Right kidney (tissue), 9 donors: ENCODE measurements around the gene FAM222B.
"Not testable (repeated sequence)": the region's sequence is repeated elsewhere in the genome, so short reads cannot be mapped to it uniquely, and the experiment has no call there.

Experiments used
- DNase-seq: peaks from one replicate; pipeline ENCODE4 v3.0.0-alpha.2; 2016
- long read RNA-seq, 8 donors: transcript quantifications; one replicate each; lab custom pipeline, GENCODE V29; 2026

The FAM222B gene, protein sequence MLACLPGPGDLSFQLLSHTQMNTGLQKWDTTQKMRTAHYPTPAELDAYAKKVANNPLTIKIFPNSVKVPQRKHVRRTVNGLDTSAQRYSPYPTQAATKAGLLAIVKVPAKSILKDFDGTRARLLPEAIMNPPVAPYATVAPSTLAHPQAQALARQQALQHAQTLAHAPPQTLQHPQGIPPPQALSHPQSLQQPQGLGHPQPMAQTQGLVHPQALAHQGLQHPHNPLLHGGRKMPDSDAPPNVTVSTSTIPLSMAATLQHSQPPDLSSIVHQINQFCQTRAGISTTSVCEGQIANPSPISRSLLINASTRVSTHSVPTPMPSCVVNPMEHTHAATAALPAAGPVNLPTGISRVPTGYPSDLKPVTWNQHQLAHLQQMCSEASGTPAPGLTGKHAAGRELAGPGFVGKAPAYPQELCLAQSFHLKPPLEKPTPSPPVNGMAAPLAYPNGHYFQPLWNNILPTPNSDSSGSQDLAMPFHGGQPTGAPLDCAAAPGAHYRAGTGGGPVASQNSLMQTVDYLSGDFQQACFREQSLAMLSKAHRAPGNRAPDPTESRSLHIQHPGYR
- long read RNA-seq, donor 1, full-length matches to known transcripts, result 7 of 54 reads
- long read RNA-seq, donor 1, partial matches to known transcripts, result 25 of 54 reads
- long read RNA-seq, donor 1, other reads (novel, unspliced or antisense), result 22 of 54 reads
- long read RNA-seq, donor 2, full-length matches to known transcripts, result 7 of 7 reads
- long read RNA-seq, donor 2, partial matches to known transcripts, result 0 of 7 reads
- long read RNA-seq, donor 2, other reads (novel, unspliced or antisense), result 0 of 7 reads
- long read RNA-seq, donor 3, partial matches to known transcripts, result 0 of 5 reads
- long read RNA-seq, donor 3, other reads (novel, unspliced or antisense), result 0 of 5 reads
- long read RNA-seq, donor 4, partial matches to known transcripts, result 17 of 39 reads
- long read RNA-seq, donor 4, other reads (novel, unspliced or antisense), result 12 of 39 reads
- long read RNA-seq, donor 5, full-length matches to known transcripts, result 9 of 9 reads
- long read RNA-seq, donor 5, partial matches to known transcripts, result 0 of 9 reads
- long read RNA-seq, donor 5, other reads (novel, unspliced or antisense), result 0 of 9 reads
- long read RNA-seq, donor 6, full-length matches to known transcripts, result 6 of 6 reads
- long read RNA-seq, donor 6, partial matches to known transcripts, result 0 of 6 reads
- long read RNA-seq, donor 6, other reads (novel, unspliced or antisense), result 0 of 6 reads
- long read RNA-seq, donor 7, result 0 reads
- long read RNA-seq, donor 8, partial matches to known transcripts, result 0 of 6 reads
- long read RNA-seq, donor 8, other reads (novel, unspliced or antisense), result 0 of 6 reads

- peak; percentile 85 for DNase-seq
Observed at GRCh38 chr17:28842282-28843012, at the start of gene FAM222B. Gene FAM222B (minus strand): TSS chr17:28842790. CDS start chr17:28766667, 76,123 bp downstream.

GRCh38 chr17:28892024-28892423 is 49.4 kb upstream of the FAM222B start:
- DNase-seq, result no peak

DNA sequence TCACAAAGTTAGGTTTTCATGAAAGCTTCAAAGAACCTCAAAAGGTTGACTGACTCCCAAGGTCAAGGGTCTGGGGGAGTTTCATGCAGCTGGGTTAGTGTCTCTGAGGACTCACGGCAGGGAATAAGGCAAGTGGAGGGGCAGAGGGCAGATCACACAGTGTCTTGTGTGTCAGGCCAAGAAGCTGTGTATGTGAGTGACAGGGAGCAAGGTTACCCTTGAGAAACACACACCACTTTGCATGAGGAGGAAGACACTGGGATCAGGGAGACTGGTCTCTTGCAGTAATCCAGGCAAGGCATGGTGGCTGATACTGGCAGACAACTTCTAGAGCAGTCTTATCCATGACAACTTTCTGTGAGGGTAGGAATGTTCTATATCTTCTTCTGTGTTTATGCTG is 48.6 kb upstream of the FAM222B start:
- no peak for DNase-seq

DNA sequence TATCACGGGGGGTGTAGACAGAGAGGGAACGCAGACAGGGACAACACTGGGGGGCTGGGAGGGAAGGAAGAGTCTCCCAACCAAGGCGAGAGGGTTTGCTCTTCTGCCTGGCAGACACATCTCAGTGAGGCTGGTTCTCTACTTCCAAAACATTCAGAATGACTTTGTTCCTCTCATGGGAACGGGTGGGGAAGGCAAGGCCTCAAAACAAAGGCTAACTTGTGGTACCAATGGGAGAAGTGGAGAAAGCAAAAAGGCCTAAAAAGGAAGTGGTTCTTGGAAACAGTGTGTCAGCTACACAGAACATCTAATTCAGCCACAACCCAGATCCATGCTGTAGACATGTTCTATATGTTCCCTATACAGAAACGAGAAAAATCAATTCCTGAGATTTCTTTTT is 47.4 kb upstream of the FAM222B start:
- no peak for DNase-seq

DNA sequence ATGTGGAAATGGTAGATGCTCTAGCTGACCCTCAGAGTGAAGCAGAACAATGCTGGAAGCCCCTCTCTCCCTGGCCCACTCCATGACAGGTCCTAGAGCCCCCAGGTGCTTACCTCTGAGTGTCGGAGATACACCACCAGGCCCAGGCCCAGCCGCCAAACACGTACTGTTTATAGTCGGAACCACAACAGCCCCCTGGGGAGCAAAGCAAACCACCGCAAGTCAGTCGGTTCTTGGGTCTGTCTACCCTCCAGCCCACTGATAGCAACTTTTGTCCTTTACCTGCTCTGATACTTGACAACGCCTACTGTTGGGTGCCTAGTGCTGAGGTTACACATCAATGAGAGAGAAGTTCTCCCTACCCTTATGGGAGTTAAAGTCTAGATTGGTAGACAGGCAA is 46.2 kb upstream of the FAM222B start:
- no peak for DNase-seq

DNA sequence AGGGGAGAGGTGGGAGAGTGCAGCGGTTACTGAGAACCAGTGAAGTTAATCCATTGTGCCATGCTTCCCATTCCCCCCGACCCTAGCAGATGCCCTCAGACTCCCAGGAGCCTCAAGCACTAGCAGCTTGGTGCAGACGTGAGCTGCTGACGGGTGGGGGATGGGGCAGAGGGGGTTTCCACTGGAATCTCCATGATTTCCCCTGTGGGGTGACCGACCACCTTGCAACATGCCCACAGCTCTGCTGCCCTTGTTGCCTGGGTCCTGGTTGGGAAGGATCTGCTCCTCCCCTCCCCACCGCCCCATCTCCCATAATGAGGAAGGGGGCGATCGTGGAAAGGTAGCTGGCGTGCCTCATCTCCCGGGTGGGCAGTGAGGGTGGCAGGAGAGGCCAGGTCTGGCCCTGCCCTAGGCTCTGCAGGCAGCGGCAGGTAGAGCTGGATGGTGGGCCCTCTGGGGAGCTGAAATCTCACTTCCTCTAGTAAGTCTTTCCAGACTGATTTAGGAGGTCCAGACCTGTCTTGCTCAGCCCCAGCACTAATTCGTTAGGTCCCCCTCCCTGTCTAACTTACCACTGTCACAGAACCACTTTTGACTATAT is 45.4 kb upstream of the FAM222B start:
- DNase-seq, result no peak

DNA sequence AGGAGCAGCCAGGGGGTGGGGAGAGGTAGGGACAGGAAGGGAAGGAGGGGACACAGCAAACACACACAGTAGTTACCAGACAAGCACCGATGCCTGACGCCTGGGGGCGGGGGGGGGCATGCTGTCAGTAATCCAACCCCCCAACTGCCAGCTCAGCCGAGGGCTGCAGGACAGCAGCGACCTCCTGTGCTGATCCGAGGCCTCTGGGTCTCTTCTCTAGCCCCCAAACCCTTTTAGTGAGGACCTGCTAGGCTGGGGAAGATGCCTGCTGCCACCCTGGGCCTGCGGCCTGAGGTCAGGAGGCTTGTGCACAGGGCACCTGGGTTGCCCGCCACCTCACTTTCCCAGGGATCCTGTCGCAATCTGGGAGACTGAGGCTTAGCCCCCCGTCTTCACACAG is 43.4 kb upstream of the FAM222B start:
- DNase-seq, result no peak

DNA sequence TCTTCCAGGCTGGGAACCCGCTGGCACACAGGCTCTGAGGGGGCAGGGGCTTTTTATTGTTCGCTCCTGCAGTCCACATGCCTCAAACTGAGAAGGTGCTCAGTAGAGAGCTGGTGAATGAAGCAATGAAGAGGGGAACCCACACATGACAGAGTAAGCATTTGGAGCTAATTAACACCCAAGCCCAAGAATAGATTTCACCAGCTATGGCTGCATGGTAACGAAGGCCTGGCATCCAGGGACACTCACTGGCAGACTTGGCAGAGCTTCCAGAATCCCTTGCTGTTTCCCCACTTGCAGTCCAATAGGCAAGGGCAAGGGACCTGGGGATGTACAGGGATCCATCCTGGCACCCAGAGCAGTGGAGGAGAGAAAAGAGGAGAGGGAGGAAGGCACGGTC is 42.8 kb upstream of the FAM222B start:
- DNase-seq, result no peak

DNA sequence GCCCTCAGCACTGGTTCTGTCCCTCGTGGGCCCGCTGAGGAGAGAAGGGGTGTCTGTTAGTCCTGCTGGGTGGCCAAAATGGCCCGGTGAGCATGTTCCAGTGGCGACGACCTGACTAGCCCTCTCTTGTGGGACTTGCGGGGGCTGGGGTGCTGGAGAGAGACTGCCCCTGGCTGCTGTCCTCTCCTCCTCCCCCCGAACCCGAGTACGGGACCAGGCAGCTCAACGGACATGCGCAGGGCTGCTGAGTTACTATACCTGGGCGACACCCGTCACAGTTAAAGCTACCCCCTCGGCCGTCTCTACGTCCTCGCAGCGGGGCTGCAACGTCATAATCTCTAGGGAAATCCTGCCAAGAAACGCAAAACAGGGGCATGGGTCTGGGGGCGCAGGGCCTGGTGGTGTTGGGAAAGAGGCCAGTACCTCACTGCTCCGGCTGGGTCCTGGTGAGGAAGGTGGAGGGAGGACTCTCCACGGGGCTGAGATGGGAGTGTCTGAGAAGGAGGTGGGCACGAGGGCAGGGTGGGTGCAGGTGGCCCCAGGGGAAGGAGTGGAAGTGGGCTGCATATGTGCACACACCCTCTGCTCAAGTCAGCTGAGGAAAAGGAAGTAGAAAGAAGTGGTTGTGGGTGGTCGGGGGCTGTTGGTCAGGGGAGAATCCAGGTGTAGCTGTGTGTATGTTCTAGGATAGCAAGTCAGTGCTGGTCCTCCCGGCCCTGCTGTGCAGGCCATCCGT is 41.5 kb upstream of the FAM222B start:
- no peak for DNase-seq

- no peak for DNase-seq
Observed at GRCh38 chr17:28882154-28882895, 39.7 kb upstream of the FAM222B start.

DNA sequence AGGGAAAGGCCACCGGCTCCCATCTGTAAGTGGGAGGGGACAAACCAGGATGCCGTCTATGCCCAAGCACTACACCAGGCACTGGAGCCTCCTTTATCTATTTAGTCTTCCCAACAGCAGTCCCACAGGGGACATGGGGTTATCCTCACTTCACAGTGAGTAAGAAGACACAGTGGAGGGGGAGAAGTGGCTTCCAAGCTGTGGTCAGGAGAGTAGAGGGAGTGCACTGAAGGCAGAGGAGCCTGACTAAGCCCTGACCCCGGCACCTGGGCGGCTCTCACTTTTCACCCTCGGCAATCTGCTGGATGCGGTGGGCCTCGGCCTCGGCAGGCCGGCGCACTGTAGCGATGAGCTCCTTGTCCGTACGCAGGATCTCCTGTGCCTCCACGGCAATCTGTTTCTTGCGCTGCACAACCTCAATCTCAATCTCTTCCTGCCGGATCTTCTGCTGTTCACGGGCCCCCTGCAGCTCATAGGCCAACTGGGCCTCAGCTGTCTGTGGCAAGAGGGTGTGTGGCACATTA is 39.0 kb upstream of the FAM222B start:
- no peak for DNase-seq

- DNase-seq, result no peak
Observed at GRCh38 chr17:28880572-28880945, 38.0 kb upstream of the FAM222B start.

GRCh38 chr17:28879886-28880571 is 37.4 kb upstream of the FAM222B start:
- no peak for DNase-seq

DNA sequence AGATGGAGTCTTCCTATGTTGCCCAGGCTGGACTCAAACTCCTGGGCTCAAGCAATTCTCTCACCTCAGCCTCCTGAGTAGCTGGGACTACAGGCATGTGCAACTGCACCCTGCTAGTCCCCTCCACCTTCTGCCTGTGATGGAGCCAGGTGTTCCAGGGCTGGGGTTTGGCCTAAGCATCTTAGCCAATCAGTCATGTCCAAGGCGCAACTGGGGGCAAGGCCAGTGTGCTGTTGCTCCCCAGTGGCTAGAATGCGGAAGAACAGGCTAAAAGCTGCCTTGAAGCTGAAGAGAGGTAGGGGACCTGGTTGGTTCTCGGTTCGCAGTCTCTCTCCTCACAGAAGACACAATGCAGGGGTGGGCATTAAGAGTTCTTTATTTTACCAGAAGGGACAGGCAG is 36.4 kb upstream of the FAM222B start:
- no peak for DNase-seq

DNA sequence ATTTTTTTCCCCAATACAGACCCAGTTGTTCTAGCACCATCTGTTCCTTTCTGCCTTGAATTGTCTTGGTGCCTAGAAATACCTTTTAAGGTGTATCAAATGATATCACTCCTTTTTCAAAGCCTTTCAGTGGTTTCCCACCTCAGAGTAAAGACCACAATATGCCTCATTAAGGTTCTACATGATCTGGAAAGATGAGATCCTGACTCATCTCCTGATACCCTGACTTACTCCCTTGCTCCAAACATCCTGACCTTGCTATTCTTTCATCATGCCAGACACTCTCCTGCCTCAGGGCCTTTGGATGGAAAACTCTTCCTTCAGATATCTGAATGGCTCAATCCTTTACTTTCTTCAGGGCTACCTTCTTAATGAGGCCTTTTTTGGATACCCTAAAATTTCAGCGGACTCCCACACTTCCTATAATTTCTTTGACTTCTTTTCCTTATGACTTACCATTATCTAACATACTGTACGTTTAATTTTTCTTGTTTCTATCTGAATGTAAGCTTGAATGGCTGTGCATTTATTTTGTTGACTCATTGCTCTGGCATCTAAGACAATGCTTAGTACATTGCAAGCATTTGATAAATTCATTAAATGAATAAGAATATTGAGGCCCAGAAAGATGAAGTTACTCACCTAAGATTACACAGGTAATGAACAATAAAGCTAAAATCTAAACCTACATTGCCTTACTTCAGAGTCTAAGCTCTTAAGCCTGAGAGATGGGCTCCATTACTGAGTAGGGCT is 35.7 kb upstream of the FAM222B start:
- DNase-seq, result no peak

- not testable (repeated sequence) for DNase-seq
Observed at GRCh38 chr17:28877150-28877711, 34.6 kb upstream of the FAM222B start.

DNA sequence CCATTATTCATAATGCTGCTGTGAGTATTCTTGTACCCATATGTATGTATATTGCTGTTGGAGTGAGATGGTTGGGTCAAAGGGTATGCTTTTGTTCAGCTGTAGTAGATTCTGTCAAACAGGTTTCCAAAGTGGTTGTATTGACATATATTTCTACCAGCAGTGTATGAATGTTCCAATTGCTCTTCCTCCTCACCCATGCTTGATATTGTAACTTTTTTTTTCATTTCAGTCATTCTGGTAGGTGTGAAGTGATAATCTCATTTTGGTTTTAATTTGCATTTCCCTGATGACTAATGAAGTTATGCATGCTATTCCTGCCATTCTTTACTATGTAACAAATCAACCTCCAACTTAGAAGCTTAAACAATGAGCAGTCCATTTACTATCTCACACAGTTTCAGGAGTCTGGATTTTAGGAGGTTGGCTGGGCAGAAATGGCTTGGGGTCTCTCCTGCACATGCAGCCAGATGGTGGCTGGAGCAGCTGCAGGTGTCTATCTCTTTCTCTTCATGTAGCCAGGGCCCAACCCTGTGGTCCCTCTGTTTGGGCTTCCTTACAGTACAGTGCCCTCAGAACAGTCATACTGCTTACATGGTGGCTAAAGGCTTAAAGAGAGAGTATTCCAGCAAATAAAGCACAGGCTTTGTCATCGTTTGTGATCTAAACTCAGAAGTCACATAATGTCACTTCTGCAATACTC is 33.4 kb upstream of the FAM222B start:
- DNase-seq, result no peak
